GM10266 (cell line): ENCODE data around the gene CTRB2.

ENCODE experiments used
- DNase-seq: peaks from one replicate; pipeline ENCODE4 v3.0.0; 2012; ENCODE audit errors: extremely low spot score
- CTCF ChIP-seq: IDR thresholded peaks from 2 replicates; pipeline ENCODE4 v1.5.1; 2012; ENCODE audit warnings: mild to moderate bottlenecking, low read depth; ENCODE audit not compliant: control insufficient read depth, insufficient read depth; ENCODE audit errors: missing control alignments

Gene CTRB2

GRCh38 chr16:75181630-75182029, 25.3 kb downstream of the CTRB2 start:
- DNase-seq = no peak
- TF ChIP-seq CTCF = no peak

GRCh38 chr16:75179208-75179607, 27.8 kb downstream of the CTRB2 start:
- no peak for DNase-seq
- no peak for TF ChIP-seq CTCF

- no peak for TF ChIP-seq CTCF
Observed at GRCh38 chr16:75176926-75177325, 30.0 kb downstream of the CTRB2 start.

GRCh38 chr16:75175074-75175473, 31.9 kb downstream of the CTRB2 start:
- TF ChIP-seq CTCF = no peak
- DNase-seq = no peak

More at GRCh38 chr16:75176926-75177325, 30.0 kb downstream of the CTRB2 start:
- no peak for DNase-seq

GRCh38 chr16:75172578-75172977, 34.4 kb downstream of the CTRB2 start:
- DNase-seq = no peak
- no peak for TF ChIP-seq CTCF

- DNase-seq = no peak
- no peak for TF ChIP-seq CTCF
Observed at GRCh38 chr16:75169899-75170405, 37.0 kb downstream of the CTRB2 start.

GRCh38 chr16:75160386-75160785, 46.6 kb downstream of the CTRB2 start:
- TF ChIP-seq CTCF = no peak
- DNase-seq = no peak
